SK-N-SH treated with all-trans-retinoic acid at 6 μM for 48 hours (cell line): ENCODE results near the gene MPP2.

Experiments used
- ATAC-seq: fragments of 200-7000 bp; cut with Tn5 transposase; 3 replicates; pipeline ENCODE4 v1.9.1; 2020; ENCODE audit warnings: mild to moderate bottlenecking, moderate library complexity
- ARNTL ChIP-seq: fragments of 450-650 bp; formaldehyde crosslinking; IDR thresholded peaks from 2 replicates; pipeline ENCODE4 v1.5.0; 2020; ENCODE audit warnings: low read depth, mild to moderate bottlenecking, moderate library complexity, borderline replicate concordance
- BACH2 ChIP-seq: fragments of 250-450 bp; sonication (Bioruptor Pico); IDR thresholded peaks from 2 replicates; pipeline ENCODE4 v1.9.0; 2021; ENCODE audit warnings: mild to moderate bottlenecking, borderline replicate concordance
- CREB5 ChIP-seq: fragments of 250-450 bp; sonication (Bioruptor Pico); IDR thresholded peaks from 2 replicates; pipeline ENCODE4 v1.5.1; 2020; ENCODE audit warnings: low read depth, mild to moderate bottlenecking, moderate library complexity
- CSDC2 ChIP-seq: fragments of 250-450 bp; sonication (Bioruptor Pico); IDR thresholded peaks from 2 replicates; pipeline ENCODE4 v1.5.0; 2020; ENCODE audit warnings: mild to moderate bottlenecking, moderate library complexity
- CSRNP3 ChIP-seq: fragments of 250-450 bp; sonication (Bioruptor Pico); IDR thresholded peaks from 2 replicates; pipeline ENCODE4 v1.5.1; 2021; ENCODE audit warnings: mild to moderate bottlenecking, moderate library complexity
- ESRRG ChIP-seq: fragments of 250-450 bp; sonication (Bioruptor Pico); IDR thresholded peaks from 2 replicates; pipeline ENCODE4 v1.6.1; 2021; ENCODE audit warnings: mild to moderate bottlenecking
- GLIS3 ChIP-seq: fragments of 250-450 bp; sonication (Bioruptor Pico); IDR thresholded peaks from 2 replicates; pipeline ENCODE4 v1.5.0; 2020; ENCODE audit warnings: mild to moderate bottlenecking, moderate library complexity
- ISL1 ChIP-seq: fragments of 250-450 bp; sonication (Bioruptor Pico); IDR thresholded peaks from 2 replicates; pipeline ENCODE4 v2.1.2; 2022; ENCODE audit warnings: mild to moderate bottlenecking, moderate library complexity
- PATZ1 ChIP-seq: fragments of 250-450 bp; sonication (Bioruptor Pico); IDR thresholded peaks from 2 replicates; pipeline ENCODE4 v1.8.0; 2020; ENCODE audit warnings: mild to moderate bottlenecking, moderate library complexity, borderline replicate concordance
- POU6F1 ChIP-seq: fragments of 250-450 bp; sonication (Bioruptor Pico); IDR thresholded peaks from 2 replicates; pipeline ENCODE4 v1.8.0; 2021; ENCODE audit warnings: low read depth, mild to moderate bottlenecking, moderate library complexity, borderline replicate concordance
- PPARA ChIP-seq: fragments of 250-450 bp; sonication (Bioruptor Pico); IDR thresholded peaks from 2 replicates; pipeline ENCODE4 v1.5.0; 2020; ENCODE audit warnings: mild to moderate bottlenecking, borderline replicate concordance
- SNAI2 ChIP-seq: fragments of 250-450 bp; sonication (Bioruptor Pico); IDR thresholded peaks from 2 replicates; pipeline ENCODE4 v1.5.0; 2020; ENCODE audit warnings: mild to moderate bottlenecking, moderate library complexity
- TCF4 ChIP-seq: fragments of 250-450 bp; sonication (Bioruptor Pico); IDR thresholded peaks from 2 replicates; pipeline ENCODE4 v1.8.0; 2021; ENCODE audit warnings: mild to moderate bottlenecking, moderate library complexity, borderline replicate concordance
- TOX ChIP-seq: fragments of 250-450 bp; sonication (Bioruptor Pico); IDR thresholded peaks from 2 replicates; pipeline ENCODE4 v1.8.0; 2021; ENCODE audit warnings: mild to moderate bottlenecking, moderate library complexity, borderline replicate concordance
- ZC3H10 ChIP-seq: fragments of 250-450 bp; sonication (Bioruptor Pico); IDR thresholded peaks from 2 replicates; pipeline ENCODE4 v1.5.1; 2021; ENCODE audit warnings: mild to moderate bottlenecking, moderate library complexity
- ZFP3 ChIP-seq: fragments of 250-450 bp; sonication (Bioruptor Pico); IDR thresholded peaks from 2 replicates; pipeline ENCODE4 v1.5.0; 2020; ENCODE audit warnings: mild to moderate bottlenecking, moderate library complexity
- ZNF70 ChIP-seq: fragments of 450-650 bp; formaldehyde crosslinking; IDR thresholded peaks from 2 replicates; pipeline ENCODE4 v1.5.0; 2020; ENCODE audit warnings: mild to moderate bottlenecking, moderate library complexity
- ZNF8 ChIP-seq: fragments of 450-650 bp; formaldehyde crosslinking; IDR thresholded peaks from 2 replicates; pipeline ENCODE4 v1.5.0; 2020; ENCODE audit warnings: mild to moderate bottlenecking, moderate library complexity

MPP2 gene

GRCh38 chr17:43860077-43860725, 47.1 kb downstream of the MPP2 start:
- no peak for TF ChIP-seq GLIS3 (CRISPR knock-in tag)
- TF ChIP-seq ZNF8 (CRISPR knock-in tag), result no peak
- no peak for TF ChIP-seq CSRNP3 (CRISPR knock-in tag)
- no peak for TF ChIP-seq CSDC2 (CRISPR knock-in tag)
- TF ChIP-seq ZFP3, result no peak
- no peak for TF ChIP-seq CREB5 (CRISPR knock-in tag)
- no peak for TF ChIP-seq TCF4
- no peak for TF ChIP-seq ISL1 (CRISPR knock-in tag)
- TF ChIP-seq ESRRG (CRISPR knock-in tag), result no peak
- no peak for TF ChIP-seq ZNF70
- no peak for TF ChIP-seq PPARA (CRISPR knock-in tag)
- no peak for TF ChIP-seq TOX (CRISPR knock-in tag)
- no peak for TF ChIP-seq ZC3H10 (CRISPR knock-in tag)
- no peak for TF ChIP-seq BACH2 (CRISPR knock-in tag)
- TF ChIP-seq ARNTL (CRISPR knock-in tag), result no peak
- TF ChIP-seq SNAI2 (CRISPR knock-in tag), result no peak
- TF ChIP-seq POU6F1 (CRISPR knock-in tag), result no peak
- ATAC-seq, result no peak

- ATAC-seq, result no peak
- TF ChIP-seq TCF4 (no peak), BACH2 (CRISPR knock-in tag) (no peak), ZFP3 (no peak), ESRRG (CRISPR knock-in tag) (no peak), ARNTL (CRISPR knock-in tag) (no peak), ZC3H10 (CRISPR knock-in tag) (no peak), ZNF70 (no peak), CREB5 (CRISPR knock-in tag) (no peak), PATZ1 (CRISPR knock-in tag) (no peak), POU6F1 (CRISPR knock-in tag) (no peak), CSRNP3 (CRISPR knock-in tag) (no peak), CSDC2 (CRISPR knock-in tag) (no peak), TOX (CRISPR knock-in tag) (no peak)
Measured at GRCh38 chr17:43857957-43858600, 49.3 kb downstream of the MPP2 start.
